ENCODE data around the gene FLRT2.

DNA sequence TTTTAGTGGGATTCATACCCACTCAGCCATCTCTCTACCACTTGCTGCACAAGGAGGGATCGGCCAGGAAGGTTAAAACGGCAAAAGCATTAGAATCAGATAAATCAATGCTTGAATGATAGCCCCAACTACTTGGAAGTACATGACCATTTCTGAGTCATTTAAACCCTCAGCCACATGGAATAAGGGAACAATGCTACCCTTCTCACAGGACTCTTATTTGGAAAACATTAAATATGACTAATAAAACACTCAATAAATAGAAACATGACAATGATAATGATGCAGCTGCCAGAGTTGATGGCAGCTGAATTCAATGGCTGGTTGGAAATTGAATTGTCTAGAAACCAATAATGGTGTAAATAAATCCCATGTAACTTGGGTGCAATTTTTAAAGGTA lies 165.4 kb downstream of the FLRT2 start:
- no peak for TF ChIP-seq ELF1 (IDR thresholded peaks at IDR 0.05; ENCODE audit: borderline replicate concordance, low read depth)
- no peak for TF ChIP-seq POLR2A (IDR thresholded peaks at IDR 0.05; ENCODE audit: borderline replicate concordance, extremely low read depth, insufficient read depth, insufficient read length)
- TF ChIP-seq RAD21 (IDR thresholded peaks at IDR 0.05; ENCODE audit: low read depth) = no peak
- no peak for TF ChIP-seq ZNF274 (IDR thresholded peaks at IDR 0.05; ENCODE audit: low read depth, low read length)
- TF ChIP-seq, protein P1, sequence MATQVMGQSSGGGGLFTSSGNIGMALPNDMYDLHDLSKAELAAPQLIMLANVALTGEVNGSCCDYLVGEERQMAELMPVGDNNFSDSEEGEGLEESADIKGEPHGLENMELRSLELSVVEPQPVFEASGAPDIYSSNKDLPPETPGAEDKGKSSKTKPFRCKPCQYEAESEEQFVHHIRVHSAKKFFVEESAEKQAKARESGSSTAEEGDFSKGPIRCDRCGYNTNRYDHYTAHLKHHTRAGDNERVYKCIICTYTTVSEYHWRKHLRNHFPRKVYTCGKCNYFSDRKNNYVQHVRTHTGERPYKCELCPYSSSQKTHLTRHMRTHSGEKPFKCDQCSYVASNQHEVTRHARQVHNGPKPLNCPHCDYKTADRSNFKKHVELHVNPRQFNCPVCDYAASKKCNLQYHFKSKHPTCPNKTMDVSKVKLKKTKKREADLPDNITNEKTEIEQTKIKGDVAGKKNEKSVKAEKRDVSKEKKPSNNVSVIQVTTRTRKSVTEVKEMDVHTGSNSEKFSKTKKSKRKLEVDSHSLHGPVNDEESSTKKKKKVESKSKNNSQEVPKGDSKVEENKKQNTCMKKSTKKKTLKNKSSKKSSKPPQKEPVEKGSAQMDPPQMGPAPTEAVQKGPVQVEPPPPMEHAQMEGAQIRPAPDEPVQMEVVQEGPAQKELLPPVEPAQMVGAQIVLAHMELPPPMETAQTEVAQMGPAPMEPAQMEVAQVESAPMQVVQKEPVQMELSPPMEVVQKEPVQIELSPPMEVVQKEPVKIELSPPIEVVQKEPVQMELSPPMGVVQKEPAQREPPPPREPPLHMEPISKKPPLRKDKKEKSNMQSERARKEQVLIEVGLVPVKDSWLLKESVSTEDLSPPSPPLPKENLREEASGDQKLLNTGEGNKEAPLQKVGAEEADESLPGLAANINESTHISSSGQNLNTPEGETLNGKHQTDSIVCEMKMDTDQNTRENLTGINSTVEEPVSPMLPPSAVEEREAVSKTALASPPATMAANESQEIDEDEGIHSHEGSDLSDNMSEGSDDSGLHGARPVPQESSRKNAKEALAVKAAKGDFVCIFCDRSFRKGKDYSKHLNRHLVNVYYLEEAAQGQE (IDR thresholded peaks at IDR 0.05; ENCODE audit: low read depth) = no peak
- no peak for TF ChIP-seq POLR2AphosphoS5 (IDR thresholded peaks at IDR 0.05; ENCODE audit: low read depth, low read length)
- no peak for TF ChIP-seq CEBPB (IDR thresholded peaks at IDR 0.05; ENCODE audit: low read depth)
- TF ChIP-seq, protein P2, sequence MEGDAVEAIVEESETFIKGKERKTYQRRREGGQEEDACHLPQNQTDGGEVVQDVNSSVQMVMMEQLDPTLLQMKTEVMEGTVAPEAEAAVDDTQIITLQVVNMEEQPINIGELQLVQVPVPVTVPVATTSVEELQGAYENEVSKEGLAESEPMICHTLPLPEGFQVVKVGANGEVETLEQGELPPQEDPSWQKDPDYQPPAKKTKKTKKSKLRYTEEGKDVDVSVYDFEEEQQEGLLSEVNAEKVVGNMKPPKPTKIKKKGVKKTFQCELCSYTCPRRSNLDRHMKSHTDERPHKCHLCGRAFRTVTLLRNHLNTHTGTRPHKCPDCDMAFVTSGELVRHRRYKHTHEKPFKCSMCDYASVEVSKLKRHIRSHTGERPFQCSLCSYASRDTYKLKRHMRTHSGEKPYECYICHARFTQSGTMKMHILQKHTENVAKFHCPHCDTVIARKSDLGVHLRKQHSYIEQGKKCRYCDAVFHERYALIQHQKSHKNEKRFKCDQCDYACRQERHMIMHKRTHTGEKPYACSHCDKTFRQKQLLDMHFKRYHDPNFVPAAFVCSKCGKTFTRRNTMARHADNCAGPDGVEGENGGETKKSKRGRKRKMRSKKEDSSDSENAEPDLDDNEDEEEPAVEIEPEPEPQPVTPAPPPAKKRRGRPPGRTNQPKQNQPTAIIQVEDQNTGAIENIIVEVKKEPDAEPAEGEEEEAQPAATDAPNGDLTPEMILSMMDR (IDR thresholded peaks at IDR 0.05 in 2 of 3, conservative IDR thresholded peaks at IDR 0.05 in 1 of 3; ENCODE audit: borderline replicate concordance in 1 of 3, insufficient read depth in 1 of 3, low read depth in 2 of 3, low read length in 2 of 3) = no peak

Measured in HCT116 (cell line).